GM18508 (cell line): Measurements from ENCODE around the gene TMEM175.

Experiments used
- ATAC-seq: cut with Tn5 transposase; IDR thresholded peaks from one replicate; pipeline ENCODE4 v1.9.1; 2021; ENCODE audit warnings: moderate number of reproducible peaks; ENCODE audit not compliant: insufficient read depth, unreplicated experiment

The TMEM175 gene

DNA sequence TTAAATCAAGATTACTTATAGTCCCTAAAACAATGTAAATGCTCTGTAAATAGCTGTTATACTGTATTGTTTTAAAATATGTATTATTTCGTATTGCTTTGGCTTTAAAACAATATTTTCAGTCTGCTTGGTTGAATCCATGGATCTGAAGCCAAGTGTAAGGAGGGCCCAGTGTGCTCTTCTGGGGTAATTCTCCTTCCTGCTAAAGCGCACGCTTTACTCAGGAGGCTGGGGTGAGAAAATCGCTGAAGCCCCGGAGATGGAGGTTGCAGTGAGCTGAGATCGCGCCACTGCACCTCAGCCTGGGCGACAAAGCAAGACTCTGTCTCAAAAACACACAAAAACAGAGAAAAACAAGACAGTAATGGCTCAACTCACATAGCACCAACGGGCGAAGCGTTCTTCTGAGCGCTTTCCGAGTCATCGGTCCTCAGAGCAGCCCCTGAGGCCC, 54.2 kb downstream of the TMEM175 start:
- ATAC-seq = no peak

DNA sequence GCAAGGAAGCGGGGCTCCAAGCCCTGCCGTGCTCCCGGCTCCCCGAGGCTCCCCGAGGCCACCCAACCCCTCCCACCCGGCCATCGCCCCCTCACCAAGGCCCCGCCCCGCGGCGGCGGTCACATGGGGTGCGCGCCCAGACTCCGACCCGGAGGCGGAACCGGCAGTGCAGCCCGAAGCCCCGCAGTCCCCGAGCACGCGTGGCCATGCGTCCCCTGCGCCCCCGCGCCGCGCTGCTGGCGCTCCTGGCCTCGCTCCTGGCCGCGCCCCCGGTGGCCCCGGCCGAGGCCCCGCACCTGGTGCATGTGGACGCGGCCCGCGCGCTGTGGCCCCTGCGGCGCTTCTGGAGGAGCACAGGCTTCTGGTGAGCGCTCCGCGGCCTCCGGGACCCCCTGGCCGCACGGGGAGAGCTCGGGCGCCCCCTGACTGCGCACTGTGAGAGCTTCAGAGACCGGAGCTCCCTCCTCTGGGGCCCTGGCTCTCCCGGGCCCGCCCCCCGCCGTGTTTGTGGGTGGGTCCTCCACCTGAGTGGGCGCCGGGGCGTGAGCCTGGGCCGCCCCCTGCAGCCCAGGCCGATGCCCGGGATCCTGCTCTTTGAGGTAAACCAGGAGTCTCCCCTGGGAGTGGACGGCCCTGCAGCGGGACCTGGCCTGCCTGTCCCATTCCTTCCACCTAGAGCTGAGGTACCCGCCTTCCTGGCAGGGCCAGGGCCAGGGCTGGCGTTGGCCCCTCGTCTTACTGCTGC, 54.8 kb downstream of the TMEM175 start, which contains the start of gene IDUA:
IDUA (plus strand) TSS at position 166 of the 745 bp plus-strand sequence; CDS start at position 207, 41 bp downstream.
- no peak for ATAC-seq

DNA sequence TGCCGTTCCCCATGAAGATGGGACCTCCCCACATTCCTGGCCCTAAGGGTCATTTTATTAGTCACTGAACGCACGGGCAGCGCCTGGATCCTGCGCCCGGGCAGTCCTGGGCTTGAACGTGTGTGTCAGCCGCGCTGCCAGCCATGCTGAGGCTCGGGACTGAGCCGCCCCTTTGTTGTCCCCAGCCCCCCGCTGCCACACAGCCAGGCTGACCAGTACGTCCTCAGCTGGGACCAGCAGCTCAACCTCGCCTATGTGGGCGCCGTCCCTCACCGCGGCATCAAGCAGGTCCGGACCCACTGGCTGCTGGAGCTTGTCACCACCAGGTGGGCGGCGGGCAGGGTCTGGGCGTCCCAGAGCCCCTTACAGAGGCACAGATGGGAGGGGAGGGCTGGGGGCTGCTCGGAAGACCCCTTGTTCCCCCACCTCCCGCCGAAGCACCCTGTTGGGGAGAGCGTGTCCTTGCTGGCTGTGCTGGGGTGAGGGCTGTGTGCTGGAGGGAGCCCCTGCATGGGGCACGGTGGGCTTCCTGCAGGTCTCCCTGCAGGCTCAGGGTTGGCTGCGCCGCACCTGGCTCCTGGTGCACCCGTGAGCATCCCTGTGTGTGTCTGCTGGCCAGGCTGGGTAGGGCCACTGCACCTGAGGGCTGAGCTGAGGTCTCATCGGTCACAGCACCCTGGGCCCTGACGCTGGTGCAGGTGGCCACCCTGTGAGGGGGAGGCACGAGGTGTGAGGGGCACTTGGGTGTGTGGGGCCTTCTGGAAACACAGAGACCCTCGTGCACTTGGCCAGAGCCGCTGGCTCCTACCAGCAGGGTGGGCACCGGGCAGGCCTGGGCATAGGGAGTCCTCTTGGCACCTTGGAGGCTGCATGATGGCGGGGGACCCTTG, 55.6 kb downstream of the TMEM175 start:
- no peak for ATAC-seq

DNA sequence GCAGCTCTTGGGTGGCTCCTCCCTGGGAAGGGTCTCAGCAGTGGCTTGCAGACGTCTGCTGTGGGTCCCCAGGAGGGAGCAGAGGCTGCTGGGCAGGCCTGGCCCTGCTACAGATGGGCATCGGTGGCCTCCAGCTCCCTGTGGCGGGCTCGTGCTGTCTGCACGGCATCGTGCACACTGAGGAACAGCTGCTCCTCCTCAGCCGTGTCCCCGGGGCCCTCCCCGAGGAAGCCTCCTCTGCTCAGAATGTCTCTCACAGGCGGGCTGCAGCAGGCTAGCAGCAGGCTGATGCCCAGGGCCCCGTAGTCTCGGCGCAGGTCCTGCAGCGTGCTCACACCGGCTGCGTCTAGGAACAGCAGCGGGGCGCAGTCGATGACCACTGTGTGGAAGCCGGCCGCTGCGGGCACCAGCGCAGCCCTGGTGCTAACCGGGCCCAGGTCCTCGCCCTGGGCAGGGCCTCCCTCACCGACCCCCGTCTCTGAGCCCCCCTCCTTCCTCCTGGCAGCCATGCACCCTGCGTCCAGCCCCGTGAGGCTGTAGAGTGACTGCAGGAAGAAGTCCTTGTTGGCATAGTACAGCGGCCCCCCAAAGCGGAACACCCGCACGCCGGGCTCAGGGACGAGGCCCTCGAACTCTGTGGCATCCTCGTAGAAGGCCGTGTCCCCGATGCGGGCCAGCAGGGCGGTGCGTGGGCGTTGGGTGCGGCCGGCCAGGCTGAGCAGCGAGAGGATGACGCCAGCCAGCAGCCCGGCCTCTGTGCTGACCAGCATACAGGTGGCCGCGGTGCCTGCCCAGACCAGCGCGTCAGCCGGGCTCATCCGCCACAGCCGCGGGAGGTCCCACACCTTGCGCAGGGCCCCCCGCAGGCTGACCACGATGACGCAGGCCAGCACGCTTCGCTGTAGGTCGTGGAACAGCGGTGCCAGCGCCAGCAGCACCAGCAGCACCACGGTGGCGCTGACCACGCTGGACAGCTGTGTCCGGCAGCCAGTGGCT, 56.8 kb downstream of the TMEM175 start:
- no peak for ATAC-seq

DNA sequence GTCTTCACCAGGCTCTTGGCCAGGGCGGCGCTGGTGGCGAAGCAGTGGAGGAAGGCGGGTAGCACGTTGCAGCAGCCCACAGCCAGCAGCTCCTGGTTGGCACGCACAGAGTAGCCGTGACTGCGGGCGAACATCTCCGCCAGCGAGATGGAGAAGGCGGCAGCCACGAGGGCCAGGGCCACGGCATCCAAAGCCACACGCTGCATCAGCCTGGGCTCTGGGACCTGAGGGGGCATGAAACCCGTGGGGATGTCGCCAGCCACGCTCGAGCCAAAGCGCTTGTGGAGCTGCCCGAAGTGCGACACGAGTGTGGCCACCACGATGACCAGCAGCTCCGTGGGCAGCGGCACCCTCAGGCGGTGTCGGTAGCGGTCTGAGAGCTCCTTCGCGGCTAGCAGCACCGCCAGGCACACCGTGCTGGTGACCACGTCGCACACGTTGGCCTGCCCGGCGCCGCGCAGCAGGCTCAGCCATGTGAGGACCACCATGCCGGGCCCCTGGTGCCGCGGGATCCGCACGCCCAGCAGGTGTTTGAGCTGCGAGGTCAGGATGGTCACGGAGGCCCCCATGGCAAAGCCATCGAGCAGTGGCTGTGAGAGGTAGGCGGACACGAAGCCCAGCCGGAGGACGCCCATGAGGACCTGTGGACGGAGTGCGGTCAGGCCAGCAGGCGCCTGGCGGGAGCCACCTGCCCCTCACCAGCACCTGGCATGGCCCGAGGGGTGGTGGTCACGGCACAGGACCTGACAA, 57.6 kb downstream of the TMEM175 start:
- ATAC-seq = no peak

DNA sequence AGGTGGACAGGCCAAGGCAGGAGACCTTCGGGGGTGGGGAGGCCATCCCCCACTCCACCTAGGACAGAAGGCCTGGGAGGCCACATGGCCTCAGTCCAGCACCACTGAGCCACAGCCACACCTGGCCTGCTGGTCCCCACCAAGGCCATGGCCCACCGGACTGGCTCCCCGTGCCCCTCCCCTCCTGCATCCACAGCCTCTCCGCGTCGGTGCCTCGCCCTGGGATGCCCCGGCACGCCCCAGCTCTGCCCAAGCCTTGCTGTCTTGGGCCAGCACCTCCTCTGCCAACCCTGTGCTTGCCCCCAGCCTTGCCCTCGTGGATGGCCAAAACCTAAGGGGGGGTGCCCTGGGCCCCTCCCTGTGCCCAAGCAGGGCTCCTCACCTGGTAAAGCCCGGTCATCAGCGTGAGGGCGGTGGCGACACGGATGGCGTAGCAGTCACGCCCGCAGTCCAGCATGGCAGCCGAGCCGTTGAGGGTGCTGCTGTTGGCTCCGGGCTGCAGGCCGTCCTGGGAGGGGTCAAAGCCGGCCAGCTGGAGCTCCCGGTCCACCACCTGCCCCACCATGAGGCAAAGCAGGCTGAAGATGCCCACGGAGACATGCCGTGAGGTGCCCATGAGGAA, 58.6 kb downstream of the TMEM175 start:
- no peak for ATAC-seq

DNA sequence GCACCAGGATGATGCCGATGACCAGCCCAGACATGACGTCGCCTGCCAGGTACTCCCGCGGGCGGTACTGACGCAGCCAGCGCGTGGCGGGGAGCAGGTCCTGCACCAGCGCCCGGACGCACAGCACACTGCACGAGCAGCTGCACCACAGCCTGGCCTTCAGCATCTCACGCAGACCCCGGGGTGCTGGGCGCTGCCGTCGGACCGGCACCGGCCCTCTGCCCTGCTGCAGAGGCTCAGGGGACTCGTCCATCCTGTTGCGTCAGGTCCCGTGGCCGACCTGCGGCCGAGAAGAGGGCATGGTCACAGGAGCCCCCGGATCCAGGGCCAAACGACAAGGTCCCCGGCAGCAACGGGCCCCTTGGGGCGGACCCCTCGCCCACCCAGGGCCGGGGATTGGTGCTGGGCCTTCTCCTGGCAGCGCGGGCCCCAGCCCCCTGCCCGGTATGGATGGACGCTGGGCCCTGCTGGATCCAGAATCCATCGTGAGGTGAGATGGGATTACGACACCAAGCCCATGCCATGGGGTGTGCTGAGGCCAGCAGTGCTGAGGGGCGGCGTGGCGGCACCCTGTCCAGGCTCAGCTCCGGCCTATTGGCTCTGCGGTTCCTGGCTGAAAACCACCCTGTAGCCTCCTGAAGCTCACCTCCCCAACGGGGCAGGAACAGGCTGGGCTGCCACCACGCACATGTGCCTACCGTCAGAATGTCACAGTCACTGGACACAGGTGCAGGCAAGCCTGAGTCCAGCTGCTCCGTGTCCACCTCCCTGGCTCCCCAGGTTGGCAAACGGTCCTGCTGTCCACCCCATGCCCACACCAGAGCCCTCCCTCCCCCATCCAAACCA, 59.4 kb downstream of the TMEM175 start:
- no peak for ATAC-seq

- ATAC-seq = no peak
Measured at GRCh38 chr4:992297-993110, 60.2 kb downstream of the TMEM175 start.

GRCh38 chr4:993111-994029, 61.1 kb downstream of the TMEM175 start, which contains the start of gene SLC26A1:
Gene SLC26A1 (minus strand): TSS chr4:993404. CDS start chr4:991703, 1,701 bp downstream.
- no peak for ATAC-seq

- no peak for ATAC-seq
Measured at GRCh38 chr4:995311-996026, 63.2 kb downstream of the TMEM175 start.

DNA sequence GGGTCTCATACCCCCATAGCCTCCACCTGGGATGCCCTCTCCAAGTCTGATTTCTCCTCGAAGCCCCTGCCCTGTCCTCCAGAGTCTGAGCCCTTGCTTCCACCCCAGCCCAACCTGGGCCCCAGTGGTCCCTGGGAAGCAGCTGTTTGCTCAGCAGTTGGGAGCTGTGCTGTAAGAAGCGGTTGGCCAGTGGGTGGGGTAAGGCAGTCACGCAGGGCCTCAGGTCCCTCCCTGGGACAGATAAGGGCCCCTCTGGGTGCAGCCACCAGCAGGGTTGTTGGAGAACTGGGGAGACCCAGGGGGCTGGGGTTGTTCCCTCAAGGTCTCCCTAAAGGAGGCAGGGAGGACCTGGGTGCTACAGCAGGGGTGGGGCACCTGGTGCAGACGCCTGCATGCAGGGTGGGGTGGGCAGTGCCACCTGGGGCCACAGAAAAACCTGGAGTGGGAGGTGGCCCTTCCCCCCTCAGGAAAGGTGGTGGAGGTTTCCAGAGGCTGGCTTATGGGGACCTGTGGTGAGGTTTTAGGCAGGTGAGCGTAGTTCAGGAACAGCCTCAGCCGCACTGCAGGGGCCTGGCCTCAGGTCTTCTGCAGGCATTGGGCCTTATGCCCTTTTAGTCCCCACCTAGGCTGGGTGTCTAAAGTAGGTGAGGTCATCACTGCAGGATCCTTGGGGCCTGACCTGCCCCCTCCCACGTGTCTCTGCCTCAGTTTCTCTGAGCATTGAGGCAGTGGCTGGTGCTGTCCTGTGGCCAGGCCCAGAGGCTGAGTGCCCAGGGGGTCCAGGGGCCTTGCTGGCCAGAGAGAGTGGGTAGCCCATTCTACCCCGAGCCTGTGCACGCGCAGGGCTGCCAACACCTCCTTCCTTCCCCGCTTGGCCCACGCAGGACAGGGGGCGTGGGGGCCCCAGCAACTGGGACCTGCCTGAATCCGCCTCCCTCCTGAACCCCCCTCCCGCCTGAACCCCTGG, 64.1 kb downstream of the TMEM175 start:
- ATAC-seq = no peak

DNA sequence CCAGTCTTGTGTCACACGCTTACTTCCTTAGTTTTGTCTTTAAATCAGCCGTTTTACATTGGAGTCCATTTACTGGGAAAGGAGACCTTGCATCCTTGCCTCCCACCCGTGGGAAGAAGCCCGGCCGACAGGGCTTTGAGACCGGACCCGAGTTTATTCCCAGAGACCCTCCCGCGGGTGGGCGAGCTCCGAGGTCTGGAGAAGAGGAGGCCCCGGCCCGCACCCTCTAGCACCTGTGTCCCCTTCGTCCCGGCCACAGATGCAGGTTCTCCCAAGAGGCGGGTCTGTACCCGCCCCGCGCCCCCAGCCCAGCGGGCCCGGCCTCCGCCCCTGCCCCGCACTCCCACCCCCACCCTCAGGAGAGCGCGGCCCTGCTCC, 64.7 kb downstream of the TMEM175 start:
- ATAC-seq = no peak

DNA sequence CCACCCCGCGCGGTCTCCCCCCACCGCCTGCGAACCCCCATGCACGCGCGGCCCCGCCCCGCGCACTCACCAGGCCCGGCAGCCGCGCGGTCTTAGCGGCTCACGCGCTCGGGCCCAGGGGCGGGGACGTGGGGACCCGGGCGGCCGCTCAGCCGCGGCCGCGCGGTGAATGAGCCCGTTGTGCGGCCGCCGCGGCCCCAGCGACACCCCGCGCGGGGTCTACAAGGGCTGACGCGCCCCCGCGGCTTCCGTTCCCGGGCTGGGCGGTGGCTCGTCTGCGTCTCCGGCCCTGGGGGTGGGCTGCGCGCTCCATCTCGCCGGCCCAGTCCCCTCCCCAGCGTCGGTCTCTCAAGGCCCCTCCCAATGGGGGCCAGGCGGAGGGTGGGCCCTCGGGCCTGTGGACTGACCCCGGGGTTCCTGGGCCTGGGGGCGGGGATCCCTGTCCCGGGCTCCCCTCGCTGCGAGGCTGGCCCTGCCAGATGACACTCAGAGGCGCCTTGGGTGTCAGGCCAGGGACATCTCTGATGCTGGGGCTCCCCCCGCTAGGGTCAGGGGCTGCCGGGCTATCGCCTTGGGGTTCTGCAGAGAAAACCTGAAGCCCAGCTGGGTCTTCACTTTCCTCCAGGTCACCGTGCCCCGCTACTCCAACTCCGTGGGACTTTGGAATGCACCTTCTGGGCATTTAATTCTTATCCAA, 65.3 kb downstream of the TMEM175 start:
- ATAC-seq = no peak
